ENCODE results near the gene GRM8.
"Not testable (repeated sequence)": the region's sequence is repeated elsewhere in the genome, so short reads cannot be mapped to it uniquely, and the experiment has no call there.

The GRM8 gene

DNA sequence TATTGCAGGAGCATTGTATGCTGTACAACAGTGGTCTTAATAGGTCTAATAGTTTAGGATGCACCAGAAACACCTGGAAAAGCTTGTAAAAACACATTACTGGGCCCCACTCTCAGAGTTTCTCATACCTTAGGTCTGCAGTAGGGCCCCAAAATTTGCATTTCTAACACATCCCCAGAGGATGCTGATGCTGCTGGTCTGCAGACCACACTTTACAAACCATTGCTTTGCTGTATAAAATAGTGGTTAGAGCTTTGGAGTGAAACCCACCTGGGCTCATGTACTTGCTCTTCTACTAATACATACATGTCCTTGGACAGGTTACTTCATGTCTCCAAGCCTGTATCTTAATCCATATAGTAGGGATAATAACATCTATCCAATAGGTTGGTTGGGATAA is 279.7 kb downstream of the GRM8 start:
- intact Hi-C loops (cut with DNase I), result no loop called here
- no peak for DNase-seq

DNA sequence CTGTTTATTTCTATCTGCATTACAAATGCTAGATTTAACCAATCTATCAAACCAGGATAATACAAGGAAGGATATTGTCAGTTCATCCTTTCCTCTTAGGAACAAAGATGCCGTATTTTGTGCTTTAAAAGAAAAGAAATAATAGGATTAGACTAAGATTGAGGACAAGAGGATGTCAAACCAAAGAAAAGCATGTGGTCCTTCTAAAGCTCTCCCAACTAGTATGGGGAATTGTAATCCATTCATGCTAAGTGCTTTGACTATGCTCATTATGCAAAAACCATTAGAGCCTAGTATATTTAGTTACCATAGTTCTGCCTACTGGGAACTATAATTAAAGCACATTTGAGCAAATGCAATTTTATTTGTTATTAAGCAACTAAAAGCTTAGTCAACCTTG is 280.2 kb downstream of the GRM8 start:
- intact Hi-C loops (cut with DNase I), result no loop called here
- no peak for DNase-seq

DNA sequence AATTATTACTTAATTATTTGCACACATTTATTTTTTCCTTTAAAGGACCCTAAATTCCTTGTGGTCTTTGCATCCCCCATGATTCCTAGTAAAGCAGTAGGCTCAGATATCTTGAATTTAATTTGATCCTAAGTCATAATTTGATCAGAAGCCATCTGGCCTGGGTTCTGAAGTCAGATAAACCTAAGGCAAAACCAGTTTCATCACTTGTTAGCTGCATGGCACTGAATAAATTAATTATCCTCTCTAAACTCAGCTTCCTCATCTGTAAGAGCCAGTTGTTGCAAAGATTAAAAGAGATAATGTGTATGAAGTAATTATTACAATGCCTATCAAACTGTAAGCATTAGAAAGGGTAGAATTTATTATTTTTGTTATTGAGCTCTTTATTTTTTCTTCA is 293.1 kb downstream of the GRM8 start:
- intact Hi-C loops (cut with DNase I), result no loop called here
- no peak for DNase-seq

DNA sequence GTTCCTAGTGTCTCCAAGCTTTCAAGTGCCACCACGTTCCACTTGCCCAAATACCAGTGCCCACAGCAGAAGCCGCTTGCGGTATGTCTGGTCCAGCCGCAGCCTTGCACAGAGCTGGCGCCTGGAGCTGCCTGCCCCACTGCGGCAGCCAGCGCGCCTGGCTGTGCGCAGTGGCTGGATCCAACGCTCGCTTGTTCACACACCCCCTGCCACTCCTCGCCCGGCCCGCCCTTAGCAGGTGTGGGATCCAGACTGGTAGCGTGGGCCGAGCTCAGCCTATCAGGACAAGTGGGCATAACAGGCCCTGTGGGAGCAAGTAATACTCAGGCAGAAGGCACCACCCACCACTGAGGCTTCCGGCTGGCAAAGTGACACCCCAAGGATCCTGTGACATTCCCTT is 294.4 kb downstream of the GRM8 start:
- intact Hi-C loops (cut with DNase I), result no loop called here
- no peak for DNase-seq

DNA sequence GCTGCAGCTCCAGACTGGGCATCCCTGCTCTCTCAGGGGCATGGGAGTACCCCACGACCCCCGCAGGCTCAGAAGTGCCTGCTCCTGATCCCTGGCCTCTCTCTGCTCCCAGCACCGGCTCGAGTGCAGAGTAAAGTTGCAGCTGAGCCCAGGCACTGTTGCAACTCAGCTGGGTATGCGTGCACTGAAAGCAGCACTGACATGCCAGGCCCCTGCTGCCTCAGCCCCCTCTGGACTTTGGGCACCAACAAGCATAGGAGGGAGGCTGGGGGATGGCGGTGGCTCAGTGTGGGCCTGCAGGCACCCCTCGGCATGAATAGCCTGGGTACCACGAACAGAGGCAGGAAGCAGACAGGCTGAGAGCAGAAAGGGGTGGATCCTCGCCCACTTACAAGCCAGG is 295.3 kb downstream of the GRM8 start:
- intact Hi-C loops (cut with DNase I), result no loop called here
- DNase-seq, result no peak

DNA sequence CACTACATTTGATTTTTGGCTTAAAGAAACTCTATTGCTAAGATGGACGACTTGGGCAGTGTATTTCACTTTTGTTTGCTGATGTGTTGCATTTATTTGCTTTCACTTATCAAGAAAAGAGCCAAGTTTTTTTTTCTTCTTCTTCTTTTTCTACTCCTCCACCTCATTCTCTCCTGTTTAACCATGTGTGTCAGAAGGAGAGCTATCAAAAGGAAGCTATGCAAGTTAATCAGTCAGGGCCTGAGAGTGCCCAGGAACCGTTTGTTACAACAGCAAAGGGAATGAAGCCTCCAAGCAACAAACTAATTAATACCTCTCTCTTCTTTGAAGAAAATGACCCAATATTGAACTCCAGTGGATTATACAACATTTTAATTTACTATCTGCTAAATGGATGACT is 299.3 kb downstream of the GRM8 start:
- DNase-seq, result no peak
- intact Hi-C loops (cut with DNase I), result no loop called here

DNA sequence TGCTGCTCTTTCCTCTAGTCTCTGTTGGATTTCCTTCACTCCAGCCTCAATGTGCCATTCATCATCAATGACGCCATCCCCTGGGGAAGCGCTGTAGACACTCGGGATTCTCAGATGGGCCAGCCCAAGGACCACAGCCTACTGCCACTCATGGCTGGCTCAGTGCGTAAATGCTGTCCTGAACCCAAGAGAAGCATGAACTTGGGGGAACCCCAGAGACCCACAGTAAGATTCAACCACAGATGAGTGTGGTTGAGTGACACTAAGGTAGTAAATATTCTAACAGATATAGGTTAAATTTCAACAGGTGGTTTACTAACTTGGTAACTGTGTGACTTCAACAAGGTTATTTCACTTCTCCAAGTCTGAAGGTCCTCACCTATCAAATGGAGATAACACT is 304.1 kb downstream of the GRM8 start:
- no peak for DNase-seq
- intact Hi-C loops (cut with DNase I), result no loop called here

DNA sequence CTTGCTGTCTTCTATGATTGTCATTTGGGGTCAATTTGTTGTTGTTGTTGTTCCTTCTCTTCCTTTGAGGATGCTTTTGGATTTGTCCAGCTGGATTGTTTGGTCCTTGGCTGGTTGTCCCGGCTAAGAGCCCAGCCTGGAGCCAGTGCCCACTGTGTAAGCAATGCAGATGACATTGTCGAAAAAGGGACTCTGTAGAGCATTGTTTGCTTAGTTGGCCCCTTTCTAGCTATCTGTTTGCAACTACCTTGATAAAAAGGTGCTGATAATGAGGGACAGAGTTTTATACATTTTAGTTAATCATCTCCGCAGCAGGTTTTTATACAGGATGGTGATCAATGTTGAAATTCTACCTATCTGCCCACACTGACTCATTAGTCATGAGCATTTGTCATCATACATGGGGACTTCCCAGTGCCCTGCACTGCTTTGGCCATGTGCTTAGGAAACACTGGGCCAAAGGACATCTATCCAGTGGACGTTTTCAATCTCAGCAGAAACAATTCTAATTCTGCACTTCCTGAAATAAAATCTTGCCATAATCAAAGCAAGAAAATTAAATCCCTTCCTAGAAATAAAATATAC is 311.9 kb downstream of the GRM8 start:
- no peak for DNase-seq
- intact Hi-C loops (cut with DNase I), result no loop called here

DNA sequence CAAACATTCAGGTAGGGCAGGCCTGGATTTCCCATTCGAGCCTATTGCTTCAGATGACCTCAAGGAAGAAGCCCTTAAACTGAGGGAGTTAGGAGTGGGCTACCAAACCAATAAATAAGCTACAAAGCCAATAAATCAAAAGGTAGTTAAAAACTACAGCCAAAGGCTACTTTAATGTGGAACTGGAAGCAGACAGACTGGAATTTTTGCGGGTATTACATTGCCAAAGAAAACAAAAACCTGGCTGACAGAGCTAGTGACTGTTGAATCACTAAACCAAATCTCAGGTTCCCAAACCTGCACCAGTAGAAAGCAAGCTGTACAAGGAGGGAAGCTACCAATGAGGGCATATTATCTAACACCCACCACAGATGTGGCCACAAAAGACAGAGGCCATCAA is 315.6 kb downstream of the GRM8 start:
- DNase-seq, result no peak
- intact Hi-C loops (cut with DNase I), result no loop called here

DNA sequence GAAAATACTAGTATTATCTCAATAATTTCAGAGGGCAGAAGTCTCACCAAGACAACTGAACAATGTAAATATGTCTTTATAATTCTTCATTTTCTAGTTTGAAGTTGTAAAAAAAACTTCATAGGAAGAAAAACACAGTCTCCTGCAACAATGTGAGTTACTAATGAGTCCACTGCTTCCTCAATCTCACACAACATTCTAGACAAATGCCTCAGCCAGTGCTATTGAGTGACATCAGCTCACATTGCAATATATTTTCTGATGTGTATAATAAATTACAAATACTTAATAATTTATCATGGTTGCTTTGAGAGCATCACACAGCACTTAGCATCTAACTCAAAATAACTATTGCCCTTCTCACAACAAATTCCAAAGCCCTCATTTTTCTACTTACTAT is 321.2 kb downstream of the GRM8 start:
- intact Hi-C loops (cut with DNase I), result no loop called here

DNA sequence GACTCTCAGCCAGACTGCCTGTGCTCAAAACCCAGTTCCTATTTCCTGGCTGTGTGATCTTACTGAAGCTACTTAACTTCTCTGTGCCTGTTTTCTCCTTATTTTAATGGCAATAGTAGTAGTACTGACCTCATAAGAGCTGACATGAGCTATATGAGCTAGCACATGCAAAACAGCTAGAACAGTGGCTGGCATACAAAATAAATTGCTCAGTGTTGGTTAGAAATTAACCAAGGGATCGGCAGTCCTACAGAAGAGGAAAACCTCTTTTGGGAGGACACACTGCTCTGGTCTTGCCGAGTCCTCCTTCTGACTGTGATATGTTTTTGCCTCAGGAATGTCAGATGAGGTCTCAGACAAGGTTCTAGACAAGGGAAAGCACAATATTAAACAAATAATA is 322.6 kb downstream of the GRM8 start:
- no peak for DNase-seq
- intact Hi-C loops (cut with DNase I), result no loop called here

More for the DNA sequence above, 321.2 kb downstream of the GRM8 start:
- DNase-seq, result no peak

DNA sequence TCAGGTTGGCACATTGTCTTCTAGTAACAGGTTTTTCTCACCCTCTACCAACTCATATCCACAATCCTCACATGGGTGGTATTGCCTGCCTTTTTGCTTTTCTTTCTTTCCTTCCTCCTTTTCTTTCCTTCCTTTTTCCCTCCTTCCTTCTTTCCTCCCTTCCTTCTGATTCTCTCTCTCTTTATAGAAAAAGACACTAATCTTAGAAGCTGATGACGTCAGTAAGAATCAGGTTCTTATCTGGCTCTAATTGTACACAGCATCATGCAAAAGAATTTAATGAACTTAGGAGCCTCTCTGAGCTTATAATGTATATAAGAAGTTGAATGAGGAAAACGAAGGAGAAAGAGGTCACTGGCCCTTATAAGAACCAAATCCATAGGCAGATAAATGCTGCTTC is 328.3 kb downstream of the GRM8 start:
- intact Hi-C loops (cut with DNase I), result no loop called here
- no peak for DNase-seq

DNA sequence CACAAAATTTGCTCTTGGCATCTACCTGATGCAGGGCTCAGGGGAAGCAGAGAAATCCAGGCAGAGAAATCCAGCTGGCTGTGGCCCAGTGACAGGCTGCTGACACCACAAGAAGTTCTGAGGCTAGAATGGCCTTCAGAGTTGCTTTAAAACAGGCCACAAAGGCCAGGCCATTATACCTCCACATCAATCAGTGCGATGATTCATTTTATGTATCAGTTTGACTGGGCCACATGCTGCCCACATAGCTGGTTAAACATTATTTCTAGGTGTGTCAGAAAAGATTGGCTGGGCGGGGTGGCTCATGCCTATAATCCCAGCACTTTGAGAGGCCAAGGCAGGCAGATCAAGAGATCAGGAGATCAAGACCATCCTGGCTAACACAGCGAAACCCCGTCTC is 341.1 kb downstream of the GRM8 start:
- intact Hi-C loops (cut with DNase I); DNase-seq: not testable (repeated sequence)

DNA sequence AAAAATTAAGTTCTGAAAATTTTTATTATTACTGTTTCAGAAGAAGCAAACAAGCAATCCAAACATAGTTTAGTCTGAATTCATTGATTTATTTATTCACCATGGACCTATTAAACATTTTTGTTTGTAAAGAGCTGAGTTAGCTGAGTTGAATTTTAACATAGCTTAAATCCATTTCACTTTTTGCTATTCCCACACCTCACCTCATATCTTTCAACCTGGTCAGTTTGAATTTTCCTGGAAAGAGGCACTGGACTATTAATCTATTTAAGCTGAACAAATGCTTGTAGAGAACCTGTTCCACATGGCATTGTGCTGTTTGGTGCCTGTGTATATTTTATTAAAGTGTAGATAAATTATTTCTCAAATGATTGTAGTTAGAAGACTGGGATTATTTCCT is 344.2 kb downstream of the GRM8 start:
- DNase-seq; intact Hi-C loops (cut with DNase I): not testable (repeated sequence)

DNA sequence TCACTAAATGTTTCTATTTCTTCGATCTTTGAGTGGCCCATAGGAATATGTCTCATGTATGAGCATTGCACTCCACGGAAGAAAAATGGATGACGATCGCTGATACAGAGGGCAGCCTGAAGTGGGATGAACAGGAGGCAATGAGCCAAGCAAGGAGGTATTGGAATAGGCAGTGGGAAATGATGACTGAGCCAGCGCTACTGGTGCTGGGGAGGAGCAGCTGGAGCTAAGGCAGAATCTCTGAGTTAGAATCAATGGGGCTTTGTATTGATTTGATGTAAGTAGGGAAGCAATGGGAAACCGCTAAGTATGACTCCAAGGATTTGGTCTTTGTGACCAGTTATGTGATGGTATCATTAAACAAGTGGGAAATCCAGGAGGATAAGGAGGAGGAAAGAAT is 345.1 kb downstream of the GRM8 start:
- DNase-seq; intact Hi-C loops (cut with DNase I): not testable (repeated sequence)

DNA sequence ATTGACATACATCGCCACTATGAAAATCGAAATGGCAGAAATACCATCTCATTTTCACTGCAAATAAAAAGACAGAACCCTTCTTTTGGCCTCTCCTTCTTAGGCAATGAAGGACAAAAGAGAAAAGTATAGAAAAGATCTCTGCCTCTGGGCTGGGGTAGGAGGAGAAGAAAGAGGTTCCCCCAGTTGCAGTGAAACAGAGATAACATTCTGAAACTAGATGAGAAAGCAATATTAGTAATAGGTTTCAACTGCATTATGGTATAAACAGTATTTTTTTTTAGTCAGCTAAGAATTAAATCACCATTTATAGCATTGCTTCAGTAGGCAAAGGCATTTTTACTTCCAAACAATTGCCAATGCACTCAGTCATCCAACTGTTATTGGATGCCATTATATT is 347.5 kb downstream of the GRM8 start:
- intact Hi-C loops (cut with DNase I); DNase-seq: not testable (repeated sequence)

DNA sequence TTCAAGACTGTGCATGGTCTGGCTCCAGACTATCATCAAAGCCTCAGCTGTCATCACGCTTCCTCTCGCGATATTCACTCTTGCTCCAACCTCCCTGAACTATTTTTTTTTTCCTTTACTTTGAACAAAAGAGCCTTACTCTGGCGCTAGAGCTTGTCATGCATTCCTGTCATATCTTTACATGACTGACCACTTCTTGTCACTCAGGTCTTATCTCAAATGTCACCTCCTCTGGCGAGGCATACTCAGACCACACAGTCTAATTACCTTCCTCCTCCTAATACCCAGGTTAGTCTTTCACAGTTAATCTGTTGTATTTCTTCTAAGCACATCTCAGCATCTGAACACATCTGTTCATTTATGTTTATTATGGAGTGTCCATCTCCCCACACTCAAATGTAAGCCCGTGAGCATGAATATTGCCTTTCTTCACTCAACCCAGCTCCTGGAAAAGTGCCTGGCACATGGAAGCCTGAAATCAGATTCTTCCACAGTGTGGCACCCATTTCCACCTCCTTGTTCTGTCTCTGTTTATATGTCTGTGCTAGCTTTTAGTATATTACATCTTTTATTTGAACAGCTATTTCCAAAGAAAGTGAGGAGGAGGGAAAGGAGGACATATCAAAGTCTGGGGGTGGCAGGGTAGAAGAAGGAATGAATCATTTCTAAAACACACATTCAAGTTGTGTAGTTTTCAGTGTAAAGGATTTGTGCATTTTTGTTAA is 351.5 kb downstream of the GRM8 start:
- intact Hi-C loops (cut with DNase I), result not testable (repeated sequence)
- peak in 17 of 42 donors; percentile 3 to 62 (median 25) for DNase-seq

DNA sequence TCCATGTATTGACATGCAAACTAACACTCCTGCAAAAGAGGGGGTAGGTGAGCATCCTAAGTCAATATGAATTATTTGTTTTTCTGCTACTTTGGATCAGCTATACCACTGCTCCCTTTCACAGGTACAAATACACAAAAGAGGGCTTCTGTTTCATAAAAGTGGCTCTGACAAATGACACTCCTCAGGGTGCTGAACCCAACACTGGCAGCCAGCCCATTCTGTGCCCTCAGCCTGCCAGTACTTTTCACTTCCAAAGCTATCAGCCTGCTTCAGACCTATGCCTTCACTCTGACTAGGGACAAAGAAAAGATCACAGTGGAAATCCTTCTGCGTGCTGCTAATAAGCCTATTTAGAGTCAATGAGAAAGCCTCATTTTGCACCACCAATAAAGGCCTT is 364.8 kb downstream of the GRM8 start:
- peak in 4 of 42 donors; percentile 6 to 47 (median 28) for DNase-seq
- intact Hi-C loops (cut with DNase I), result not testable (repeated sequence)

DNA sequence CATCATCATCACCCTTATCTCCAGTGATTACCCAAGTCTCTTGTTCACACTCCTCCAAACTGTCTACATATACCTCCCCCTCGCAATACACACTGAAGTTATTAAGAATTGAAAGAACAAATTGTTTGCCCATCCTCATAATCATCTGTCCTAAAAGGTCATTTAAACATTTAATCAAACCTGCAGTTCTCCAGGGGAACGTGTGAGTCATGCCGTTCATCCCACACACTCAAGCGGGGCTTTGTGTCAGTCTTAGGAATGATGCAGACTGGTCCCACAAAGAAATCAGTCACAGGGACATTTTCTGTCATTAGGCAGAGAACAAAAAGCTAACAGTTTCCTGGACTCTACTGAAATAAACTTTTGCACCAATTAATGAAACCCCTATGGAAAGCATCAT is 365.2 kb downstream of the GRM8 start:
- intact Hi-C loops (cut with DNase I), result not testable (repeated sequence)

DNA sequence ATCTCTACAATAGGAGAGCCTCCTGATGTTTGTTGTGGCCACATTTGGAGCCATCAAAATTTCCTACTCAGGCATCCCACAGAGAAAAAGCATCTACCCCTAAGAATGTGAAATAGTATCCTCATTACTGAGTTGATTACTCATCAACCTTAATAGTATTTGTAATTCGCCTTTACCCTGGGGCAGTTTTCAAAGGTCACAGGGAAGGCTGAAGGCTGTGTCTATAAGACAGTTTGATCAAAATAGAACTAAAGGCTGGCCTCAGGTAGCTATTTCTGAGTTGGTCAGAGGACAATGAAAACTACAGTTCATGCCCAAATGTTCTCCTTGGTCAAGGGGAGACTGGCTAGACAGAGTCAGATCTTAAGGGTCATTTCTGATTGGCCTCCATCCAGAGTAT is 370.0 kb downstream of the GRM8 start:
- intact Hi-C loops (cut with DNase I); DNase-seq: not testable (repeated sequence)

More for the DNA sequence above, 365.2 kb downstream of the GRM8 start:
- peak in 4 of 42 donors; percentile 3 to 46 (median 6) for DNase-seq

DNA sequence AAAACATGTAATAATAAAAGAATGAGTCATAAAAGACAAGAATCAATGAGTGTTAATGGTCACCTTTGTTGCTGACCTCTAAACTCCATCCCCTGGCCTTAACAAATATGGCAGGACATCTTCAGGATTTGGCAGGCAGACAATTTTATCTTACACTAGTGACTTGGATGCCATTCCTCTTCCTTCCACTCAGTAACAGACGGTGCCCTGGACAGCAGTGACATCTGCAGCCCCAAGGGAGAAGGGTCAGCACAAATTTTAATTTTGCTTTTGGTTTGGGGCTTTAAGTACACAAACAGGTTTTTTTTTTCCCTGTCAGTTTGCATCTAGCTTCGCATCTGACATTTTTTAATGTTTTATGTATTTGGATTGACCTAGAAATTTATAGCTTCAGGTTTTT is 370.8 kb downstream of the GRM8 start:
- intact Hi-C loops (cut with DNase I); DNase-seq: not testable (repeated sequence)
